RWPE2 (cell line): ENCODE results near the gene USP3.

Experiments
- ATAC-seq: fragments of 200-7000 bp; cut with Tn5 transposase; 3 replicates; pipeline ENCODE4 v1.9.1; 2021; ENCODE audit warnings: low read depth
- DNase-seq: peaks from one replicate; pipeline ENCODE4 v3.0.0-alpha.2; 2020; ENCODE audit warnings: low spot score
- H3K27ac ChIP-seq: fragments of 450-650 bp; 2 replicates; pipeline ENCODE4 v1.5.1; 2017; ENCODE audit warnings: mild to moderate bottlenecking; ENCODE audit not compliant: poor library complexity, severe bottlenecking
- H3K27me3 ChIP-seq: fragments of 250-450 bp; sonication (Bioruptor Pico); 2 replicates; pipeline ENCODE4 v1.5.1; 2021; ENCODE audit warnings: mild to moderate bottlenecking, moderate library complexity; ENCODE audit not compliant: insufficient read depth, poor library complexity, severe bottlenecking
- H3K36me3 ChIP-seq: fragments of 250-450 bp; sonication (Bioruptor Pico); 2 replicates; pipeline ENCODE4 v1.5.1; 2020; ENCODE audit warnings: low read depth, mild to moderate bottlenecking, moderate library complexity
- H3K4me1 ChIP-seq: fragments of 250-450 bp; sonication (Bioruptor Pico); 2 replicates; pipeline ENCODE4 v1.5.1; 2021; ENCODE audit warnings: mild to moderate bottlenecking, moderate library complexity; ENCODE audit not compliant: insufficient read depth, poor library complexity, severe bottlenecking
- H3K4me3 ChIP-seq: fragments of 250-450 bp; sonication (Bioruptor Pico); 2 replicates; pipeline ENCODE4 v1.5.1; 2021; ENCODE audit warnings: mild to moderate bottlenecking, moderate library complexity; ENCODE audit not compliant: severe bottlenecking
- H3K9me3 ChIP-seq: fragments of 250-450 bp; sonication (Bioruptor Pico); 2 replicates; pipeline ENCODE4 v1.5.1; 2021; ENCODE audit warnings: mild to moderate bottlenecking, moderate library complexity; ENCODE audit not compliant: severe bottlenecking
- CTCF ChIP-seq: fragments of 450-650 bp; IDR thresholded peaks from one replicate; pipeline ENCODE4 v1.5.1; 2017; ENCODE audit warnings: mild to moderate bottlenecking, moderate library complexity; ENCODE audit not compliant: poor library complexity, severe bottlenecking

USP3 gene

GRCh38 chr15:63593705-63594671 lies 89.6 kb downstream of the USP3 start:
- H3K4me3 ChIP-seq = no peak overlapping the region
- ATAC-seq (no peak), DNase-seq (no peak)
- H3K27me3 ChIP-seq = no peaks in the 10 kb centered on the region
- H3K4me1 ChIP-seq = no peaks in the 10 kb centered on the region
- peaks cover 37% of the 10 kb centered on the region for H3K36me3 ChIP-seq
- no peak for TF ChIP-seq CTCF
- no peaks in the 10 kb centered on the region for H3K9me3 ChIP-seq
- no peak overlapping the region for H3K27ac ChIP-seq

- no peak for DNase-seq
- H3K27ac ChIP-seq = no peak overlapping the region
- no peak for ATAC-seq
- H3K4me3 ChIP-seq = no peak overlapping the region
- H3K27me3 ChIP-seq = no peaks in the 10 kb centered on the region
- TF ChIP-seq CTCF = no peak
- no peaks in the 10 kb centered on the region for H3K9me3 ChIP-seq
- peaks cover 26% of the 10 kb centered on the region for H3K36me3 ChIP-seq
- H3K4me1 ChIP-seq = no peaks in the 10 kb centered on the region
These were observed 90.7 kb downstream of the USP3 start for GRCh38 chr15:63595065-63595464.

- H3K27ac ChIP-seq = no peak overlapping the region
- H3K36me3 ChIP-seq = peaks cover 20% of the 10 kb centered on the region
- no peaks in the 10 kb centered on the region for H3K27me3 ChIP-seq
- no peak overlapping the region for H3K4me3 ChIP-seq
- H3K9me3 ChIP-seq = no peaks in the 10 kb centered on the region
- no peak for TF ChIP-seq CTCF
- no peaks in the 10 kb centered on the region for H3K4me1 ChIP-seq
- DNase-seq = no peak
- ATAC-seq = no peak
These were observed 91.3 kb downstream of the USP3 start for GRCh38 chr15:63595688-63596087.

GRCh38 chr15:63596676-63597037 lies 92.3 kb downstream of the USP3 start:
- no peak overlapping the region for H3K4me3 ChIP-seq

More at GRCh38 chr15:63596676-63597037, 92.3 kb downstream of the USP3 start:
- DNase-seq (no peak), ATAC-seq (no peak)
- Histone ChIP-seq H3K27ac (no peak overlapping the region), H3K4me1 (no peaks in the 10 kb centered on the region), H3K9me3 (no peaks in the 10 kb centered on the region), H3K36me3 (peaks cover 10% of the 10 kb centered on the region), H3K27me3 (no peaks in the 10 kb centered on the region)
- no peak for TF ChIP-seq CTCF
